Measurements from ENCODE around the gene SLC26A2. TPM values are rescaled to one million over a fixed set of nuclear protein-coding genes. Genes with fewer than 3 reads are reported as not detected.

SLC26A2 gene
- total RNA-seq, 1 experiment from 2014 or later: 10.8 TPM

GRCh38 chr5:150021491-150022157, 61.1 kb downstream of the SLC26A2 start:
- H3K9me3 ChIP-seq (ENCODE audit: low read length): no peaks in the 10 kb centered on the region
- H2AFZ ChIP-seq (ENCODE audit: low read length): no peak overlapping the region
- ATAC-seq (peak; percentile 77), DNase-seq (peak; percentile 88)
- intact Hi-C loops (cut with micrococcal nuclease): loop anchor here (1.0 kb wide), 2 partner anchors 21 to 32 kb away; partner anchors contain the start of genes HMGXB3 and TIGD6
- ChIA-PET CTCF (interaction anchor here (0.7 kb wide), 1 partner anchor 13 kb away, joined by 4 read pairs; no protein-coding TSS in a partner anchor), POLR2A (ENCODE audit: unreplicated experiment) (interaction anchor here (0.7 to 1.0 kb wide), 2 partner anchors 21 to 403 kb away, joined by 3 to 4 read pairs; partner anchors contain the start of genes HMGXB3 and TIGD6)
- H3K4me2 ChIP-seq (ENCODE audit: low read length): peak overlapping the region; percentile 62
- peaks cover 35% of the 10 kb centered on the region for H3K79me2 ChIP-seq (ENCODE audit: low read length)
- peaks cover 20% of the 10 kb centered on the region for H3F3A ChIP-seq (ENCODE audit: low read length, unreplicated experiment)
- peaks cover 68% of the 10 kb centered on the region for H3K36me3 ChIP-seq (ENCODE audit: low read depth, low read length)
- peaks cover 17% of the 10 kb centered on the region for H4K20me1 ChIP-seq (ENCODE audit: low read length)
- no peaks in the 10 kb centered on the region for H3K27me3 ChIP-seq (ENCODE audit: low read length)
- TF ChIP-seq EZH2phosphoT487 (IDR thresholded peaks at IDR 0.05; ENCODE audit: borderline replicate concordance, low read length) (no peak), EZH2 (IDR thresholded peaks at IDR 0.05; ENCODE audit: low read length, unreplicated experiment) (no peak), CTCF (conservative IDR thresholded peaks at IDR 0.05; ENCODE audit: low read depth, low read length) (no peak)
- no peaks in the 10 kb centered on the region for H3K9me2 ChIP-seq (replicated peaks; ENCODE audit: low read length)
- peaks cover 52% of the 10 kb centered on the region for H3K4me1 ChIP-seq (ENCODE audit: insufficient read depth, low read length)
- peak overlapping the region; percentile 28 for H3K9ac ChIP-seq (ENCODE audit: low read length)
- H3K4me3 ChIP-seq (ENCODE audit: low read length): peak overlapping the region; percentile 27
- peak overlapping the region; percentile 79 for H3K27ac ChIP-seq (ENCODE audit: low read length)
- BruUV-seq (replicated peaks): no TSS peak

GRCh38 chr5:150022158-150022531, 61.6 kb downstream of the SLC26A2 start:
- no TSS peak for BruUV-seq (replicated peaks)
- no peak for TF ChIP-seq EZH2phosphoT487 (IDR thresholded peaks at IDR 0.05; ENCODE audit: borderline replicate concordance, low read length)
- no peak for TF ChIP-seq CTCF (conservative IDR thresholded peaks at IDR 0.05; ENCODE audit: low read depth, low read length)
- no peak for TF ChIP-seq EZH2 (IDR thresholded peaks at IDR 0.05; ENCODE audit: low read length, unreplicated experiment)
- CTCF ChIA-PET: interaction anchor here (0.7 kb wide), 1 partner anchor 13 kb away, joined by 4 read pairs; no protein-coding TSS in a partner anchor
- Histone ChIP-seq H3K79me2 (ENCODE audit: low read length) (peaks cover 35% of the 10 kb centered on the region), H3K27ac (ENCODE audit: low read length) (peak overlapping the region; percentile 79), H3K36me3 (ENCODE audit: low read depth, low read length) (peaks cover 73% of the 10 kb centered on the region), H3K9ac (ENCODE audit: low read length) (peak overlapping the region; percentile 28), H3K27me3 (ENCODE audit: low read length) (no peaks in the 10 kb centered on the region), H3K9me3 (ENCODE audit: low read length) (no peaks in the 10 kb centered on the region), H3K4me3 (ENCODE audit: low read length) (peak overlapping the region; percentile 27; the same call in 1 of the 2 replicates), H3K4me1 (ENCODE audit: insufficient read depth, low read length) (peaks cover 47% of the 10 kb centered on the region), H4K20me1 (ENCODE audit: low read length) (peaks cover 14% of the 10 kb centered on the region), H3F3A (ENCODE audit: low read length, unreplicated experiment) (peaks cover 15% of the 10 kb centered on the region), H2AFZ (ENCODE audit: low read length) (no peak overlapping the region), H3K9me2 (replicated peaks; ENCODE audit: low read length) (no peaks in the 10 kb centered on the region), H3K4me2 (ENCODE audit: low read length) (peak overlapping the region; percentile 62)
- ATAC-seq (peak; percentile 48), DNase-seq (peak; percentile 90)
- POLR2A ChIA-PET (ENCODE audit: unreplicated experiment): interaction anchor here (0.7 to 1.0 kb wide), 2 partner anchors 15 to 22 kb away, joined by 3 to 5 read pairs; partner anchors contain the start of genes HMGXB3 and TIGD6
- intact Hi-C loops (cut with micrococcal nuclease): loop anchor here (1.0 kb wide), 2 partner anchors 22 to 31 kb away; partner anchors contain the start of genes HMGXB3 and TIGD6

Data from PC-3 (cell line).